PC-3 (cell line): ENCODE results near the gene SENP3. TPM values are rescaled to one million over a fixed set of nuclear protein-coding genes. Genes with fewer than 3 reads are reported as not detected.

Source experiments
- ATAC-seq: fragments of 200-7000 bp; cut with Tn5 transposase; 2 replicates; pipeline ENCODE4 v1.9.1; 2020; ENCODE audit warnings: mild to moderate bottlenecking, moderate library complexity
- Bru-seq: library from RNA; stranded (reverse); fragments of 400-500 nt; gene quantifications from one replicate; lab custom pipeline; 2021; lab: Mats Ljungman, UMichigan
- BruChase-seq, 2 experiments: library from RNA; stranded (reverse); fragments of 400-500 nt; gene quantifications; one replicate each; lab custom pipeline; 2021; lab: Mats Ljungman, UMichigan
- BruUV-seq: library from RNA; stranded (reverse); fragments of 400-500 nt; replicated peaks from 2 replicates; lab custom pipeline; 2021; lab: Mats Ljungman, UMichigan
- CTCF ChIA-PET: fragments of 300-600 bp; sonication (Branson Sonifier 250); formaldehyde crosslinking; loops from one replicate; lab custom pipeline; 2022; ENCODE audit warnings: antibody characterized with exemption; lab: Charles Lee
- POLR2A ChIA-PET: fragments of 300-600 bp; sonication (Branson Sonifier 250); formaldehyde crosslinking; loops from one replicate; lab custom pipeline; 2022; ENCODE audit warnings: antibody characterized with exemption; ENCODE audit not compliant: unreplicated experiment; lab: Charles Lee
- DNase-seq: peaks from one replicate; pipeline ENCODE4 v3.0.0-alpha.2; 2015
- H2AFZ ChIP-seq: fragments of 300-600 bp; sonication (generic); 2 replicates; pipeline ENCODE4 v1.6.0; 2016; ENCODE audit warnings: antibody characterized with exemption, low read length
- H3F3A ChIP-seq: fragments of 300-600 bp; sonication (generic); one replicate; pipeline ENCODE4 v1.6.0; 2017; ENCODE audit warnings: antibody characterized with exemption, low read length, control low read depth, mild to moderate bottlenecking; ENCODE audit not compliant: unreplicated experiment
- H3K27ac ChIP-seq: fragments of 300-600 bp; sonication (generic); 2 replicates; pipeline ENCODE4 v1.5.1; 2016; ENCODE audit warnings: mild to moderate bottlenecking, low read length
- H3K27me3 ChIP-seq: fragments of 300-600 bp; sonication (generic); 2 replicates; pipeline ENCODE4 v1.6.1; 2016; ENCODE audit warnings: low read length, mixed read lengths
- H3K36me3 ChIP-seq: fragments of 300-600 bp; sonication (generic); 2 replicates; pipeline ENCODE4 v1.6.1; 2016; ENCODE audit warnings: low read depth, mixed run types, low read length, mixed read lengths
- H3K4me1 ChIP-seq: fragments of 300-600 bp; sonication (generic); 2 replicates; pipeline ENCODE4 v1.5.1; 2016; ENCODE audit warnings: low read length; ENCODE audit not compliant: insufficient read depth
- H3K4me2 ChIP-seq: fragments of 300-600 bp; sonication (generic); 2 replicates; pipeline ENCODE4 v1.6.0; 2016; ENCODE audit warnings: low read length
- H3K4me3 ChIP-seq: fragments of 300-600 bp; sonication (generic); 2 replicates; pipeline ENCODE4 v1.5.1; 2016; ENCODE audit warnings: mild to moderate bottlenecking, low read length, mixed read lengths
- H3K79me2 ChIP-seq: fragments of 300-600 bp; sonication (generic); 2 replicates; pipeline ENCODE4 v1.6.1; 2017; ENCODE audit warnings: low read length, mixed read lengths
- H3K9ac ChIP-seq: fragments of 300-600 bp; sonication (generic); 2 replicates; pipeline ENCODE4 v1.6.0; 2016; ENCODE audit warnings: mild to moderate bottlenecking, low read length
- H3K9me2 ChIP-seq: fragments of 300-600 bp; sonication (generic); replicated peaks from 2 replicates; pipeline ENCODE4 v1.6.1; 2016; ENCODE audit warnings: mixed run types, low read length, mixed read lengths
- H3K9me3 ChIP-seq: fragments of 300-600 bp; sonication (generic); 2 replicates; pipeline ENCODE4 v1.6.1; 2016; ENCODE audit warnings: low read length, mixed read lengths
- H4K20me1 ChIP-seq: fragments of 300-600 bp; sonication (generic); 2 replicates; pipeline ENCODE4 v1.6.1; 2016; ENCODE audit warnings: low read length, mixed read lengths
- CTCF ChIP-seq: fragments of 300-600 bp; sonication (generic); conservative IDR thresholded peaks from 2 replicates; pipeline ENCODE4 v1.5.1; 2017; ENCODE audit warnings: antibody characterized with exemption, low read depth, mild to moderate bottlenecking, low read length
- EZH2 ChIP-seq: fragments of 300-600 bp; sonication (generic); IDR thresholded peaks from one replicate; pipeline ENCODE4 v1.6.1; 2017; ENCODE audit warnings: antibody characterized with exemption, mild to moderate bottlenecking, low read length; ENCODE audit not compliant: unreplicated experiment
- EZH2phosphoT487 ChIP-seq: fragments of 300-600 bp; sonication (generic); IDR thresholded peaks from 2 replicates; pipeline ENCODE4 v1.6.1; 2018; ENCODE audit warnings: mild to moderate bottlenecking, antibody characterized with exemption, low read length, borderline replicate concordance
- intact Hi-C: fragments of 100-400 bp; cut with micrococcal nuclease; formaldehyde crosslinking; loops from 2 replicates; pipeline ENCODE4 v1.9.0; 2023
- long read RNA-seq: library from polyadenylated mRNA; unstranded; transcript quantifications from one replicate; pipeline ENCODE4 v2.0.0, GENCODE V29; 2021; ENCODE audit not compliant: unreplicated experiment
- total RNA-seq: library from RNA; depleted of rRNA; stranded (reverse); fragments of >200 nt; gene quantifications from 2 replicates; pipeline ENCODE4 v1.2.3, GENCODE V29; 2014; rRNA removed

Gene SENP3
- total RNA-seq = 82.8 and 88.7 TPM in 2 replicates
- percentile 68 among the genes with signal in this experiment for Bru-seq, nascent RNA
- BruChase-seq, experiment 1, labeled RNA remaining after a 6-hour chase = percentile 88 among the genes with signal in this experiment
- percentile 84 among the genes with signal in this experiment for BruChase-seq, experiment 2, labeled RNA remaining after a 2-hour chase
- long read RNA-seq, transcript SENP3-205 (1 exons, 527 nt) = minor isoform, 33 of 121 reads
- long read RNA-seq, transcript SENP3-201 (11 exons, 2,611 nt) = major isoform, 50 of 121 reads
- long read RNA-seq, partial matches to known transcripts = 34 of 121 reads
- long read RNA-seq, other reads (novel, unspliced or antisense) = 4 of 121 reads

GRCh38 chr17:7561589-7562207, at the start of gene SENP3:
TSS of gene SENP3 (plus strand) at chr17:7561919. CDS start at chr17:7563077, 1,158 bp downstream.
- peaks cover 42% of the 10 kb centered on the region for H3K79me2 ChIP-seq
- no peaks in the 10 kb centered on the region for H3F3A ChIP-seq
- H3K4me2 ChIP-seq = peak within 1 kb of the TSS; percentile 100
- peak within 1 kb of the TSS; percentile 75 for H2AFZ ChIP-seq
- DNase-seq (peak; percentile 83), ATAC-seq (peak; percentile 69)
- no peaks in the 10 kb centered on the region for H3K27me3 ChIP-seq
- peak within 1 kb of the TSS; percentile 95 for H3K4me3 ChIP-seq
- peak within 1 kb of the TSS; percentile 73 for H3K27ac ChIP-seq
- intact Hi-C loops = loop anchor here (1.0 kb wide), 1 partner anchor 47 kb away; no protein-coding TSS in a partner anchor
- no TSS peak for BruUV-seq
- POLR2A ChIA-PET = interaction anchor here (0.5 to 0.7 kb wide), 3 partner anchors 124 to 157 kb away, joined by 3 read pairs; partner anchors contain the start of gene TMEM102
- CTCF ChIA-PET = interaction anchor here (1.6 kb wide), 1 partner anchor 49 kb away, joined by 4 read pairs; no protein-coding TSS in a partner anchor
- no peaks in the 10 kb centered on the region for H4K20me1 ChIP-seq
- peak within 1 kb of the TSS; percentile 98 for H3K9ac ChIP-seq
- no peaks in the 10 kb centered on the region for H3K9me2 ChIP-seq
- peaks cover 14% of the 10 kb centered on the region; the same call in 1 of the 2 replicates for H3K36me3 ChIP-seq
- H3K4me1 ChIP-seq = peaks cover 37% of the 10 kb centered on the region
- no peaks in the 10 kb centered on the region for H3K9me3 ChIP-seq
- no peak for TF ChIP-seq CTCF
- no peak for TF ChIP-seq EZH2phosphoT487
- no peak for TF ChIP-seq EZH2

- DNase-seq (no peak), ATAC-seq (no peak)
- ChIA-PET POLR2A (no interaction called here), CTCF (no interaction called here)
- Histone ChIP-seq H3F3A (no peaks in the 10 kb centered on the region), H3K9ac (no peak overlapping the region), H3K4me2 (no peak overlapping the region), H3K79me2 (no peaks in the 10 kb centered on the region), H3K4me1 (no peaks in the 10 kb centered on the region), H3K27ac (no peak overlapping the region), H2AFZ (no peak overlapping the region), H3K9me3 (no peaks in the 10 kb centered on the region), H3K27me3 (no peaks in the 10 kb centered on the region), H4K20me1 (no peaks in the 10 kb centered on the region), H3K36me3 (peaks cover 28% of the 10 kb centered on the region), H3K9me2 (no peaks in the 10 kb centered on the region), H3K4me3 (no peak overlapping the region)
- BruUV-seq = no TSS peak
- intact Hi-C loops = no loop called here
- TF ChIP-seq EZH2 = no peak
- no peak for TF ChIP-seq EZH2phosphoT487
- TF ChIP-seq CTCF = no peak
Measured at GRCh38 chr17:7512105-7512504, 49.6 kb upstream of the SENP3 start.
